Measurements from ENCODE around the gene PARP14.
A peak's percentile ranks its signal among the peaks of the same experiment; 100 is the strongest.
"Not testable (repeated sequence)": the region's sequence is repeated elsewhere in the genome, so short reads cannot be mapped to it uniquely, and the experiment has no call there.

The PARP14 gene

GRCh38 chr3:122680475-122681283, at the start of gene PARP14:
Gene PARP14 (plus strand): TSS chr3:122680839. CDS start chr3:122680884, 45 bp downstream.
- no peak for FAIRE-seq

GRCh38 chr3:122635789-122636188, 44.9 kb upstream of the PARP14 start:
- FAIRE-seq = no peak

GRCh38 chr3:122636697-122637096, 43.9 kb upstream of the PARP14 start:
- no peak for FAIRE-seq

GRCh38 chr3:122640437-122640999, 40.1 kb upstream of the PARP14 start:
- FAIRE-seq = peak; percentile 5

- no peak for FAIRE-seq
Observed at GRCh38 chr3:122642935-122643334, 37.7 kb upstream of the PARP14 start.

GRCh38 chr3:122646146-122646988, 34.3 kb upstream of the PARP14 start:
- no peak for FAIRE-seq

GRCh38 chr3:122651233-122651907, 29.3 kb upstream of the PARP14 start:
- FAIRE-seq = not testable (repeated sequence)

- not testable (repeated sequence) for FAIRE-seq
Observed at GRCh38 chr3:122651962-122652361, 28.7 kb upstream of the PARP14 start.

- FAIRE-seq = not testable (repeated sequence)
Observed at GRCh38 chr3:122658336-122658735, 22.3 kb upstream of the PARP14 start.

GRCh38 chr3:122660297-122660974, 20.2 kb upstream of the PARP14 start:
- no peak for FAIRE-seq

GRCh38 chr3:122661633-122662032, 19.0 kb upstream of the PARP14 start:
- FAIRE-seq = no peak

GRCh38 chr3:122662505-122662904, 18.1 kb upstream of the PARP14 start:
- FAIRE-seq = no peak

GRCh38 chr3:122665226-122665786, 15.3 kb upstream of the PARP14 start:
- FAIRE-seq = no peak

- FAIRE-seq = no peak
Observed at GRCh38 chr3:122665881-122666280, 14.8 kb upstream of the PARP14 start.

GRCh38 chr3:122668930-122669730, 11.5 kb upstream of the PARP14 start:
- no peak for FAIRE-seq

GRCh38 chr3:122671553-122671952, 9.1 kb upstream of the PARP14 start:
- no peak for FAIRE-seq

GRCh38 chr3:122674339-122674738, 6.3 kb upstream of the PARP14 start:
- FAIRE-seq = no peak

GRCh38 chr3:122676759-122677158, 3.9 kb upstream of the PARP14 start:
- FAIRE-seq = peak; percentile 68

GRCh38 chr3:122677216-122677615, 3.4 kb upstream of the PARP14 start:
- no peak for FAIRE-seq

- FAIRE-seq = no peak
Observed at GRCh38 chr3:122678506-122678905, 2.1 kb upstream of the PARP14 start.

All from islet of Langerhans (tissue), 1 donor.